Measurements from ENCODE around the gene NTN1. TPM values are rescaled to one million over a fixed set of nuclear protein-coding genes. Genes with fewer than 3 reads are reported as not detected.
A peak's percentile ranks its signal among the peaks of the same experiment; 100 is the strongest.

The NTN1 gene
- total RNA-seq, 1 donor, result under 0.01 TPM

DNA sequence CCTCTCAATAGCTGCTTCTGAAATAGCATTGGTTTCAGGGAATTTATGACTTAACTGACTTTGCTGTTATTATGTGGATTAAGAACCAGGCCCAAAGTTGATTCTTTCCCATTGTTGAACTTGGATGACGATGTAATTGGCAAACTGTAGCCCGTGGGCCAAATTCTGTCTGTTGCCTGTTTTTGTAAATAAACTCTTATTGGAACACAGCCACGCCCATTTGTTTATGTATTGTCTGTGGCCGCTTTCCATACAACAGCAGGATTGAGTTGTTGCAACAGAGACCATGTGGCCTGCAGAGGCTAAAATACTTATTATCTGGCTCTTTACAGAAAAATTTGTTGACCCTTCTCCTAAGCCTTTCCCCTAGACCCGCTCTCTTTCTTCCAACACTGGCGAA lies 31.6 kb downstream of the NTN1 start:
- TF ChIP-seq, protein P1, sequence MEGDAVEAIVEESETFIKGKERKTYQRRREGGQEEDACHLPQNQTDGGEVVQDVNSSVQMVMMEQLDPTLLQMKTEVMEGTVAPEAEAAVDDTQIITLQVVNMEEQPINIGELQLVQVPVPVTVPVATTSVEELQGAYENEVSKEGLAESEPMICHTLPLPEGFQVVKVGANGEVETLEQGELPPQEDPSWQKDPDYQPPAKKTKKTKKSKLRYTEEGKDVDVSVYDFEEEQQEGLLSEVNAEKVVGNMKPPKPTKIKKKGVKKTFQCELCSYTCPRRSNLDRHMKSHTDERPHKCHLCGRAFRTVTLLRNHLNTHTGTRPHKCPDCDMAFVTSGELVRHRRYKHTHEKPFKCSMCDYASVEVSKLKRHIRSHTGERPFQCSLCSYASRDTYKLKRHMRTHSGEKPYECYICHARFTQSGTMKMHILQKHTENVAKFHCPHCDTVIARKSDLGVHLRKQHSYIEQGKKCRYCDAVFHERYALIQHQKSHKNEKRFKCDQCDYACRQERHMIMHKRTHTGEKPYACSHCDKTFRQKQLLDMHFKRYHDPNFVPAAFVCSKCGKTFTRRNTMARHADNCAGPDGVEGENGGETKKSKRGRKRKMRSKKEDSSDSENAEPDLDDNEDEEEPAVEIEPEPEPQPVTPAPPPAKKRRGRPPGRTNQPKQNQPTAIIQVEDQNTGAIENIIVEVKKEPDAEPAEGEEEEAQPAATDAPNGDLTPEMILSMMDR (IDR thresholded peaks at IDR 0.05; ENCODE audit: insufficient read depth, low read depth, low read length), result no peak
- H3K4me3 ChIP-seq (ENCODE audit: low read depth, low read length), result no peak overlapping the region
- peak; percentile 22 for DNase-seq (ENCODE audit: low read depth)

DNA sequence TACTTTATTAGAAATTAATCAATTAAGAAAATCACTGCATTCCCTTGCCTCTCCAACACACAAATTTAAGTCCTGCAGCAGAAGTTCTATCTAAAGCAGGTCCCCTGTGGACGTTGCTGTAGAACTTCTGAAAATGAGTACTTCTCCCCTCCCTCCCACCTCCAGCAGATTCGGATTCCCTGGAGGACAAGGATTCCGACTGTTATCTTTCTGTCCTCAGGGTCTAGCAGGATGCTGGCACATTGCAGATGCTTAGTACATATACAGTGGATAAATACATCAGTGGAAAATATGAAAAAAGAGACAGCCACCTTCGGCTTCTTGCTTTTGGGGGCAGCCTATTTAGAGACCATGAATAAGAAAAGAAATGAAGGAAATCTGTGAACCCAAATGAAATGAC lies 32.1 kb downstream of the NTN1 start:
- H3K4me3 ChIP-seq (ENCODE audit: low read depth, low read length), result no peak overlapping the region
- TF ChIP-seq, protein P1 (IDR thresholded peaks at IDR 0.05; ENCODE audit: insufficient read depth, low read depth, low read length), result no peak
- DNase-seq (ENCODE audit: low read depth), result no peak

DNA sequence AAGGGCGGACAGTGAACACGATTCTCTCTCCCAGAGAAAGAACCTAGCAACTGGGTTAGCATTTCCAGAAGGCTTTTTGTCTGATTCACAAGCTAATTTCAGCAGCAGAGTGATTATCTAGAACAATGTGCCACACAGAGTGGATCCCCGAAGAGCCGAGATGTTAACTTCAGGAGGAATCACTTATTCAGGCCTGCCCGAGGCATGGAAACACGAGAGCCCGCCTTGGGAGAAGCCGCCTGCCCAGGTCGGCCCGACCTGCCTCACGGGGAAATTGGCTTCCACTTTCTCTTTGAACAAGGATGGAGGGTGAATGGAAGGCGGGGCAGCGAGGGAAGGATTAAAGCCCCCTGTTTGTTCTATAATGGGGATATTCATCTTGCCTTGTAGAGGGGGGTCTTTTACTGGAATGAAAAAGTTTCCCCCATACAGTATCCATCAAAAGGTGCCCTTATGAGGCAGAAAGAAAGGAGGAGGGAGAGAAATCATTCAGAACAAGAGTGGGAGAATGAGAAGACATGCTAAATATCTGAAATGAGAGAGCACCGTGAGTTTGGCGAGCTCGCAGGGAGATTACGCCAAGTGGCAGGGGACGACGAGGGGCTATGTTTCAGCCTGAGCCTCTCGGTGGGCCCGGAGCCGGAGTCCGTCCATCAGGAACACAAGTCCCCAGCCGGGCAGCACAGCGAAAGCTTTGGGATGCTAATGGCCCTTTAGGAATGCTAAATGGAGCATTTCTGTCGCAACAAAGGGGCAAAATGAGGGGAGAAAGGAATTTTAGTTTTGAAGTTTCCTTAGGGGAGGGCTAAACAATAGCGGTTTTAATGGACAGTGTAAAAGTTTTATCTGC lies 33.0 kb downstream of the NTN1 start:
- TF ChIP-seq, protein P1 (IDR thresholded peaks at IDR 0.05; ENCODE audit: insufficient read depth, low read depth, low read length), result no peak
- H3K4me3 ChIP-seq (ENCODE audit: low read depth, low read length), result no peak overlapping the region
- DNase-seq (ENCODE audit: low read depth), result no peak

DNA sequence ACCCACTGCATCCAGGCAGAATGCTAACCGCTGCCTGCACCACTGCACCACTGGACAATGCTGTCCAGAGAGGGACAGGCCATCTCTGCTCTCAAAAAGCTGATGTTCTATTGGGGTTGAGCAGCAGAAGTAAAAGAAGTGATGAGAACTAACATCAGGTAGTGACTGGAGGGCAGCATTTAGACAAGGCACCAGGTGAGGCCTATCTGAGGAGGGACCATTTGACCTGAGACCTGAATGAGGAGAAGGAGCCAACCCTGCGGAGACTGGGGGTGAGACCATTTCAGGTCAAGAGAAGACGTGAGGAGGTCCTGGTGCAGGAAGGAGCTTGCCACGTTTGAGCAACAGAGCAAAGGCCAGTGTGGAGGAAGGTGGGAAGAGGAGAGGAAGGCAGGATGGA lies 34.0 kb downstream of the NTN1 start:
- DNase-seq (ENCODE audit: low read depth), result no peak
- TF ChIP-seq, protein P1 (IDR thresholded peaks at IDR 0.05; ENCODE audit: insufficient read depth, low read depth, low read length), result no peak
- no peak overlapping the region for H3K4me3 ChIP-seq (ENCODE audit: low read depth, low read length)

DNA sequence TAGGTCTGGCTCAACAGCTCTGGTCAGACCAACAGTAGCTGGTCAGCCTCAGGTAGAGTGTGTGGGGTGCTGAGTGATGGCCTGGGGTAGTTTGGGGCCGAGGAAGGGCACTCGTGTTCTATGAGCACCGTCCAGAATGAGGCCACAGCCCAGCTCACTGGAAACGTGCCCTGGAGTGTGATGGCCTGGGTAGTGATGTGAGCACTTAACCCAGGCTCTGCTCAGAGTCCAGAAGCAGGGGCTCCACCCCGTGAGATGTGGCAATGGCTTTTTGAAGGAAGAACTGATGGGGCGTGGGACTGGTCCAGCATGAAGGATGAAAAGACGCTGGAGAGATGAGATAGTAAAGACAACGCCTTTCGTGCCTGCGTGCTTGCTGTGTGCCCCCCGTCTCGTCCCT lies 35.3 kb downstream of the NTN1 start:
- TF ChIP-seq, protein P1 (IDR thresholded peaks at IDR 0.05; ENCODE audit: insufficient read depth, low read depth, low read length), result no peak
- DNase-seq (ENCODE audit: low read depth), result no peak
- H3K4me3 ChIP-seq (ENCODE audit: low read depth, low read length), result no peak overlapping the region

DNA sequence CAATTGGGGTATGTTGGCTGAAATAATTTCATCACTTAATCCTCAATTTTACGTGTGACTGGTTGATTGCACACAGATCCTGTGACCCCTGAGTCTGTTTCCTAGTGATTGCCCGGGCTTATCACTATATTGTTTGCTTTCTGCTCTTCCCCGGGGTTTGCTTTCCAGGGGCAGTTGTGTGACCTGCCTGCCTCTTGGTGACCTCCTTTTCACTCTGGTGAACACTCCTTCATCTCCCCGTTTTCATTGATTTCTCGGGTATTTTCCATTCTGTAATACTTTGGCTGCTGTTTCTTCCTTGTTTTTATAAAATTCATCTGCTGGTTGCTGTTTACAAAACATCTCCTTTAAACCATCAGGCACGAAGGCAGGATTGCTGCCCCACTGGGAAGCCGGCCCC lies 36.0 kb downstream of the NTN1 start:
- no peak overlapping the region for H3K4me3 ChIP-seq (ENCODE audit: low read depth, low read length)
- no peak for DNase-seq (ENCODE audit: low read depth)
- TF ChIP-seq, protein P1 (IDR thresholded peaks at IDR 0.05; ENCODE audit: insufficient read depth, low read depth, low read length), result no peak
